Activated CD4-positive, alpha-beta T cell treated with anti-CD3 and anti-CD28 coated beads, Interleukin-2, amount 10 ng/mL, durations not matched to agents 24 days and 14 days (primary cell): Measurements from ENCODE around the gene RPL12. TPM values are rescaled to one million over a fixed set of nuclear protein-coding genes. Genes with fewer than 3 reads are reported as not detected.
"Not testable (repeated sequence)": the region's sequence is repeated elsewhere in the genome, so short reads cannot be mapped to it uniquely, and the experiment has no call there.

ENCODE experiments used
- DNase-seq: peaks from one replicate; pipeline ENCODE4 v3.0.0; 2022
- H3K27ac Mint-ChIP-seq: one replicate; pipeline ENCODE4 v1.8.0; 2022; ENCODE audit warnings: mild to moderate bottlenecking, mixed read lengths
- H3K27me3 Mint-ChIP-seq: one replicate; pipeline ENCODE4 v1.8.0; 2022; ENCODE audit warnings: mixed read lengths
- H3K36me3 Mint-ChIP-seq: one replicate; pipeline ENCODE4 v1.8.0; 2022; ENCODE audit warnings: low read depth, mild to moderate bottlenecking, mixed read lengths
- H3K4me1 Mint-ChIP-seq: one replicate; pipeline ENCODE4 v1.8.0; 2021; ENCODE audit warnings: mixed read lengths
- H3K4me3 Mint-ChIP-seq: one replicate; pipeline ENCODE4 v1.8.0; 2022; ENCODE audit warnings: mild to moderate bottlenecking, moderate library complexity, mixed read lengths
- H3K9me3 Mint-ChIP-seq: one replicate; pipeline ENCODE4 v1.8.0; 2021; ENCODE audit warnings: mixed read lengths
- intact Hi-C: fragments of 100-400 bp; cut with micrococcal nuclease; formaldehyde crosslinking; loops from one replicate; pipeline ENCODE4 v1.15.1; 2023
- total RNA-seq: library from RNA; stranded (reverse); gene quantifications from 2 replicates; pipeline ENCODE4 v1.2.3, GENCODE V29; 2022

Gene RPL12
- total RNA-seq, 1 donor from 2014 or later = 1,245 TPM

- no peak overlapping the region for H3K27ac Mint-ChIP-seq
- intact Hi-C loops = no loop called here
- H3K27me3 Mint-ChIP-seq = no peaks in the 10 kb centered on the region
- DNase-seq = no peak
- no peaks in the 10 kb centered on the region for H3K9me3 Mint-ChIP-seq
- peaks cover 18% of the 10 kb centered on the region for H3K36me3 Mint-ChIP-seq
- no peak overlapping the region for H3K4me3 Mint-ChIP-seq
- no peaks in the 10 kb centered on the region for H3K4me1 Mint-ChIP-seq
Measured at GRCh38 chr9:127488946-127489345, 37.7 kb upstream of the RPL12 start.

GRCh38 chr9:127485995-127486394, 34.8 kb upstream of the RPL12 start:
- H3K36me3 Mint-ChIP-seq = peaks cover 18% of the 10 kb centered on the region
- H3K4me1 Mint-ChIP-seq = no peaks in the 10 kb centered on the region
- no peak overlapping the region for H3K27ac Mint-ChIP-seq
- no peak for DNase-seq
- intact Hi-C loops = no loop called here
- no peak overlapping the region for H3K4me3 Mint-ChIP-seq
- H3K27me3 Mint-ChIP-seq = no peaks in the 10 kb centered on the region
- H3K9me3 Mint-ChIP-seq = no peaks in the 10 kb centered on the region

- intact Hi-C loops = no loop called here
- Mint-ChIP-seq H3K4me1 (no peaks in the 10 kb centered on the region), H3K36me3 (peaks cover 28% of the 10 kb centered on the region), H3K4me3 (no peak overlapping the region), H3K27me3 (no peaks in the 10 kb centered on the region), H3K27ac (no peak overlapping the region), H3K9me3 (no peaks in the 10 kb centered on the region)
- no peak for DNase-seq
Measured at GRCh38 chr9:127482662-127483061, 31.5 kb upstream of the RPL12 start.

- Mint-ChIP-seq H3K36me3 (peaks cover 21% of the 10 kb centered on the region), H3K27ac (no peak overlapping the region), H3K4me1 (no peaks in the 10 kb centered on the region), H3K9me3 (no peaks in the 10 kb centered on the region), H3K27me3 (no peaks in the 10 kb centered on the region), H3K4me3 (no peak overlapping the region)
- no peak for DNase-seq
- intact Hi-C loops = no loop called here
Measured at GRCh38 chr9:127479507-127480081, 28.4 kb upstream of the RPL12 start.

- peaks cover 5% of the 10 kb centered on the region for H3K9me3 Mint-ChIP-seq
- H3K27me3 Mint-ChIP-seq = no peaks in the 10 kb centered on the region
- peaks cover 25% of the 10 kb centered on the region for H3K36me3 Mint-ChIP-seq
- no peak overlapping the region for H3K27ac Mint-ChIP-seq
- no peak for DNase-seq
- intact Hi-C loops = no loop called here
- H3K4me1 Mint-ChIP-seq = peaks cover 3% of the 10 kb centered on the region
- H3K4me3 Mint-ChIP-seq = no peak overlapping the region
Measured at GRCh38 chr9:127474592-127474991, 23.4 kb upstream of the RPL12 start.

GRCh38 chr9:127473932-127474331, 22.7 kb upstream of the RPL12 start:
- Mint-ChIP-seq H3K27ac (no peak overlapping the region), H3K4me3 (no peak overlapping the region), H3K9me3 (peaks cover 5% of the 10 kb centered on the region), H3K36me3 (peaks cover 24% of the 10 kb centered on the region), H3K4me1 (peaks cover 3% of the 10 kb centered on the region), H3K27me3 (no peaks in the 10 kb centered on the region)
- intact Hi-C loops = no loop called here
- no peak for DNase-seq

GRCh38 chr9:127473501-127473900, 22.3 kb upstream of the RPL12 start:
- Mint-ChIP-seq H3K27ac (no peak overlapping the region), H3K4me3 (no peak overlapping the region), H3K36me3 (peaks cover 22% of the 10 kb centered on the region), H3K4me1 (peaks cover 3% of the 10 kb centered on the region), H3K27me3 (no peaks in the 10 kb centered on the region), H3K9me3 (peaks cover 5% of the 10 kb centered on the region)
- intact Hi-C loops = no loop called here
- DNase-seq = no peak

- no peak for DNase-seq
- intact Hi-C loops = no loop called here
- H3K4me3 Mint-ChIP-seq = no peak overlapping the region
- peaks cover 3% of the 10 kb centered on the region for H3K4me1 Mint-ChIP-seq
- H3K27me3 Mint-ChIP-seq = no peaks in the 10 kb centered on the region
- H3K9me3 Mint-ChIP-seq = peaks cover 5% of the 10 kb centered on the region
- no peak overlapping the region for H3K27ac Mint-ChIP-seq
- peaks cover 28% of the 10 kb centered on the region for H3K36me3 Mint-ChIP-seq
Measured at GRCh38 chr9:127470662-127471061, 19.5 kb upstream of the RPL12 start.

GRCh38 chr9:127467621-127468020, 16.4 kb upstream of the RPL12 start:
- no peak for DNase-seq
- H3K36me3 Mint-ChIP-seq = peaks cover 23% of the 10 kb centered on the region
- no peak overlapping the region for H3K4me3 Mint-ChIP-seq
- intact Hi-C loops = no loop called here
- peaks cover 5% of the 10 kb centered on the region for H3K9me3 Mint-ChIP-seq
- no peak overlapping the region for H3K27ac Mint-ChIP-seq
- H3K27me3 Mint-ChIP-seq = no peaks in the 10 kb centered on the region
- H3K4me1 Mint-ChIP-seq = no peaks in the 10 kb centered on the region

GRCh38 chr9:127466407-127466917, 15.3 kb upstream of the RPL12 start:
- H3K4me3 Mint-ChIP-seq, intact Hi-C loops: not testable (repeated sequence)
- peaks cover 33% of the 10 kb centered on the region for H3K36me3 Mint-ChIP-seq

GRCh38 chr9:127463911-127464310, 12.7 kb upstream of the RPL12 start:
- intact Hi-C loops = no loop called here
- Mint-ChIP-seq H3K4me1 (no peaks in the 10 kb centered on the region), H3K27ac (no peak overlapping the region), H3K27me3 (no peaks in the 10 kb centered on the region), H3K4me3 (no peak overlapping the region), H3K36me3 (peaks cover 29% of the 10 kb centered on the region), H3K9me3 (no peaks in the 10 kb centered on the region)
- no peak for DNase-seq

More at GRCh38 chr9:127466407-127466917, 15.3 kb upstream of the RPL12 start:
- not testable (repeated sequence) for H3K9me3 Mint-ChIP-seq, H3K27me3 Mint-ChIP-seq, H3K4me1 Mint-ChIP-seq, DNase-seq, H3K27ac Mint-ChIP-seq

GRCh38 chr9:127463382-127463781, 12.2 kb upstream of the RPL12 start:
- no peak overlapping the region for H3K27ac Mint-ChIP-seq
- no peak overlapping the region for H3K4me3 Mint-ChIP-seq
- H3K27me3 Mint-ChIP-seq = no peaks in the 10 kb centered on the region
- H3K36me3 Mint-ChIP-seq = peaks cover 31% of the 10 kb centered on the region
- DNase-seq = no peak
- H3K4me1 Mint-ChIP-seq = no peaks in the 10 kb centered on the region
- intact Hi-C loops = no loop called here
- no peaks in the 10 kb centered on the region for H3K9me3 Mint-ChIP-seq

- Mint-ChIP-seq H3K27ac (no peak overlapping the region), H3K36me3 (peaks cover 32% of the 10 kb centered on the region), H3K9me3 (no peaks in the 10 kb centered on the region), H3K27me3 (no peaks in the 10 kb centered on the region), H3K4me1 (peaks cover 2% of the 10 kb centered on the region), H3K4me3 (no peak overlapping the region)
- DNase-seq = no peak
- intact Hi-C loops = no loop called here
Measured at GRCh38 chr9:127458921-127459320, 7.7 kb upstream of the RPL12 start.

GRCh38 chr9:127457191-127457878, 6.1 kb upstream of the RPL12 start:
- Mint-ChIP-seq H3K27me3 (no peaks in the 10 kb centered on the region), H3K4me1 (peaks cover 6% of the 10 kb centered on the region), H3K27ac (no peak overlapping the region), H3K4me3 (no peak overlapping the region), H3K9me3 (no peaks in the 10 kb centered on the region), H3K36me3 (peaks cover 27% of the 10 kb centered on the region)
- intact Hi-C loops = no loop called here
- DNase-seq = no peak
